ENCODE data around the gene RNF168. TPM values are rescaled to one million over a fixed set of nuclear protein-coding genes. Genes with fewer than 3 reads are reported as not detected.
"Not testable (repeated sequence)": the region's sequence is repeated elsewhere in the genome, so short reads cannot be mapped to it uniquely, and the experiment has no call there.

RNF168 gene
- total and polyA plus RNA-seq, 7 donors = 3.6 to 22.1 (median 11.6) TPM

- intact Hi-C loops (cut with DNase I) = loop anchor here in 1 of 2 donors (1.0 kb wide), 1 partner anchor 33 kb away; no protein-coding TSS in a partner anchor
Measured at GRCh38 chr3:196486263-196486662, 17.3 kb downstream of the RNF168 start.

GRCh38 chr3:196477678-196478077 lies 25.9 kb downstream of the RNF168 start:
- H3K4me3 ChIP-seq = no peak overlapping the region
- no peaks in the 10 kb centered on the region for H3K4me1 ChIP-seq
- no peaks in the 10 kb centered on the region for H3K9me3 ChIP-seq
- no peak for TF ChIP-seq CTCF (IDR thresholded peaks at IDR 0.05)
- H3K36me3 ChIP-seq (ENCODE audit: insufficient read depth in 1 of 2, low read depth in 1 of 2) = peaks cover 3 to 89% of the 10 kb centered on the region in 2 donors
- WGBS, 3 donors = 97 to 100% (median 99%) methylated on average over 4 of the region's 4 CpGs
- intact Hi-C loops (cut with DNase I) = no loop called here
- ATAC-seq (no peak), DNase-seq (no peak)
- no peak overlapping the region for H3K27ac ChIP-seq
- H3K27me3 ChIP-seq (ENCODE audit: insufficient read depth in 3 of 3, low read length in 2 of 3) = no peaks in the 10 kb centered on the region

More at GRCh38 chr3:196486263-196486662, 17.3 kb downstream of the RNF168 start:
- Histone ChIP-seq H3K36me3 (ENCODE audit: insufficient read depth in 1 of 2, low read depth in 1 of 2) (peaks cover 0 to 63% of the 10 kb centered on the region in 2 donors), H3K9me3 (no peaks in the 10 kb centered on the region), H3K27ac (no peak overlapping the region), H3K27me3 (ENCODE audit: insufficient read depth in 3 of 3, low read length in 2 of 3) (no peaks in the 10 kb centered on the region), H3K4me3 (no peak overlapping the region), H3K4me1 (no peaks in the 10 kb centered on the region)
- no peak for DNase-seq
- ATAC-seq = peak in 3 of 4 donors; percentile 49 to 83 (median 74)
- WGBS, 3 donors = 81 to 87% (median 82%) methylated on average over 8 of the region's 8 CpGs
- TF ChIP-seq CTCF (IDR thresholded peaks at IDR 0.05) = peak; percentile 63

GRCh38 chr3:196472286-196472685 lies 31.3 kb downstream of the RNF168 start:
- intact Hi-C loops (cut with DNase I) = no loop called here
- no peaks in the 10 kb centered on the region for H3K4me1 ChIP-seq
- DNase-seq = no peak
- TF ChIP-seq CTCF (IDR thresholded peaks at IDR 0.05) = no peak
- H3K27ac ChIP-seq = no peak overlapping the region
- H3K36me3 ChIP-seq (ENCODE audit: insufficient read depth in 1 of 2, low read depth in 1 of 2) = peaks cover 13 to 67% of the 10 kb centered on the region in 2 donors
- H3K4me3 ChIP-seq = no peak overlapping the region
- H3K27me3 ChIP-seq (ENCODE audit: insufficient read depth in 3 of 3, low read length in 2 of 3) = no peaks in the 10 kb centered on the region
- WGBS, 3 donors = 91 to 94% (median 92%) methylated on average over 8 of the region's 8 CpGs
- no peaks in the 10 kb centered on the region for H3K9me3 ChIP-seq
- ATAC-seq = no peak

- intact Hi-C loops (cut with DNase I) = no loop called here
- TF ChIP-seq CTCF (IDR thresholded peaks at IDR 0.05) = no peak
- ATAC-seq (no peak), DNase-seq (no peak)
- no peaks in the 10 kb centered on the region for H3K27me3 ChIP-seq (ENCODE audit: insufficient read depth in 3 of 3, low read length in 2 of 3)
- H3K4me1 ChIP-seq = no peaks in the 10 kb centered on the region
- H3K27ac ChIP-seq = no peak overlapping the region
- H3K4me3 ChIP-seq = no peak overlapping the region
- no peaks in the 10 kb centered on the region for H3K9me3 ChIP-seq
- 66 to 72% (median 67%) methylated on average over 2 of the region's 2 CpGs for WGBS, 3 donors
- peaks cover 13 to 60% of the 10 kb centered on the region in 2 donors for H3K36me3 ChIP-seq (ENCODE audit: insufficient read depth in 1 of 2, low read depth in 1 of 2)
Measured at GRCh38 chr3:196471551-196471950, 32.0 kb downstream of the RNF168 start.

- H3K4me3 ChIP-seq; DNase-seq; H3K9me3 ChIP-seq; intact Hi-C loops (cut with DNase I); ATAC-seq; H3K27ac ChIP-seq; H3K27me3 ChIP-seq (ENCODE audit: insufficient read depth in 3 of 3, low read length in 2 of 3); H3K4me1 ChIP-seq: not testable (repeated sequence)
- whole genome bisulfite sequencing, 3 donors = 91 to 96% (median 94%) methylated on average over 3 of the region's 3 CpGs
- peaks cover 13 to 54% of the 10 kb centered on the region in 2 donors for H3K36me3 ChIP-seq (ENCODE audit: insufficient read depth in 1 of 2, low read depth in 1 of 2)
Measured at GRCh38 chr3:196470182-196470581, 33.4 kb downstream of the RNF168 start.
